ENCODE data around the gene NRIP2.
A peak's percentile ranks its signal among the peaks of the same experiment; 100 is the strongest.
"Not testable (repeated sequence)": the region's sequence is repeated elsewhere in the genome, so short reads cannot be mapped to it uniquely, and the experiment has no call there.

The NRIP2 gene

GRCh38 chr12:2834581-2835491, at the start of gene NRIP2:
Gene NRIP2 (minus strand): TSS chr12:2835035. CDS start chr12:2834983, 52 bp downstream.
- no peak within 1 kb of the TSS for H2AFZ ChIP-seq (ENCODE audit: low read depth, low read length)
- peaks cover 8% of the 10 kb centered on the region for H3K4me1 ChIP-seq (ENCODE audit: insufficient read depth, low read length)
- peaks cover 11% of the 10 kb centered on the region for H3K36me3 ChIP-seq (ENCODE audit: insufficient read depth, low read length)
- H3K27me3 ChIP-seq (ENCODE audit: insufficient read depth, low read length), result no peaks in the 10 kb centered on the region
- H3K4me3 ChIP-seq (ENCODE audit: low read length), result no peak within 1 kb of the TSS
- H3K9me3 ChIP-seq (ENCODE audit: low read length), result no peaks in the 10 kb centered on the region

DNA sequence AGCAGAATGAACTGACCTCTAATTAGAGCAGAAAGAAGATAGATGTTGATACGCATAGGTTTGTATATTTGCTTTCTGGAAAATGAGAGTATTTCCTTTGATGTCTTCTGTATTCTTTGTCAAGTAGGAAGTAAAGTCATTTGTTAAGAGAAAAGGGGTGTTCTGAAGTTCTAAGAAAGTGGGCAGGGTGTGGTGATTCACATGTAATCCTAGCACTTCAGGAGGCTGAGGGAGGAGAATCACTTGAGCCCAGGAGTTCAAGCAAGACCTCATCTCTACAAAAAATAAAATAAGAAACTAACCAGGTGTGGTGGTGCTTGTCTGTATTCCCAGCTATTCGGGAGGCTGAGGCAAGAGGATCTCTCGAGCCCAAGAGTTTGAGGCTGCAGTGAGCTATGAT, 45.0 kb upstream of the NRIP2 start:
- H3K36me3 ChIP-seq (ENCODE audit: insufficient read depth, low read length), result peaks cover 28% of the 10 kb centered on the region
- H2AFZ ChIP-seq (ENCODE audit: low read depth, low read length), result no peak overlapping the region
- peaks cover 16% of the 10 kb centered on the region for H3K4me1 ChIP-seq (ENCODE audit: insufficient read depth, low read length)
- H3K9me3 ChIP-seq (ENCODE audit: low read length), result no peaks in the 10 kb centered on the region
- H3K4me3 ChIP-seq (ENCODE audit: low read length), result no peak overlapping the region
- no peaks in the 10 kb centered on the region for H3K27me3 ChIP-seq (ENCODE audit: insufficient read depth, low read length)

DNA sequence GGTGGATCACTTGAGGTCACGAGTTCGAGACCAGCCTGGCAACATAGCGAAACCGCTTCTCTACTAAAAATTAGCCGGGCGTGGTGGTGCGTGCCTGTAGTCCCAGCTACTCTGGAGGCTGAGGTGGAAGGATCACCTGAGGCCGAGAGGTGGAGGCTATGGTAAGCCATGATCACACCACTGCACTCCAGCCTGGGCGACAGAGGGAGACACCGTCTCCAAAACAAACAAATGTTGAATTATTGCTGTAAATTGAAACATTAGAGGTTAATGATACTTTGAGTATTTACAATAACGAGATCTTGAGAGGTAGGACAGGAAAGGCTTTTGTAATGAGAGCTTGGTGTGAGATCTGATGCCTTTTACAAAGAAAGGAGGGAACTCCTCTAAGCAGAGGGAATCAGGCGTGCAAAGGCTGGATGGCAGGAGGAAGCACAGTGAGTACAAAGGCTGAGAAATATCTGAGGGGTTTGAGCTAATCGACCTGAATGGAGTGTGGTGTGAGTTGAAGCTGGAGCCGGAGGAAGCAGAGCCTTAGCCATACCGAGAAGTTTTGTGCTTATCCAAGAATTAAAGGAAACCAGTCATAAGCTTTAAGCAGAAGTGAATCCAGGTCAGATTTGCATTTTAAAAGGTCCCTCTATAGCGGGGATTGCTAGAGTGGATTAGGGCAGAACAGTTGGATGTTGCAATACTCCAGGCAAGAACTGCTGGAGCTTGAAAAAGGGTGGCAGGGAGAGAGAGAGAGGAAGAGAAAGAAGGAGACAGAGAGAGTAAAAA, 43.3 kb upstream of the NRIP2 start:
- H3K4me3 ChIP-seq (ENCODE audit: low read length), result peak overlapping the region; percentile 97

DNA sequence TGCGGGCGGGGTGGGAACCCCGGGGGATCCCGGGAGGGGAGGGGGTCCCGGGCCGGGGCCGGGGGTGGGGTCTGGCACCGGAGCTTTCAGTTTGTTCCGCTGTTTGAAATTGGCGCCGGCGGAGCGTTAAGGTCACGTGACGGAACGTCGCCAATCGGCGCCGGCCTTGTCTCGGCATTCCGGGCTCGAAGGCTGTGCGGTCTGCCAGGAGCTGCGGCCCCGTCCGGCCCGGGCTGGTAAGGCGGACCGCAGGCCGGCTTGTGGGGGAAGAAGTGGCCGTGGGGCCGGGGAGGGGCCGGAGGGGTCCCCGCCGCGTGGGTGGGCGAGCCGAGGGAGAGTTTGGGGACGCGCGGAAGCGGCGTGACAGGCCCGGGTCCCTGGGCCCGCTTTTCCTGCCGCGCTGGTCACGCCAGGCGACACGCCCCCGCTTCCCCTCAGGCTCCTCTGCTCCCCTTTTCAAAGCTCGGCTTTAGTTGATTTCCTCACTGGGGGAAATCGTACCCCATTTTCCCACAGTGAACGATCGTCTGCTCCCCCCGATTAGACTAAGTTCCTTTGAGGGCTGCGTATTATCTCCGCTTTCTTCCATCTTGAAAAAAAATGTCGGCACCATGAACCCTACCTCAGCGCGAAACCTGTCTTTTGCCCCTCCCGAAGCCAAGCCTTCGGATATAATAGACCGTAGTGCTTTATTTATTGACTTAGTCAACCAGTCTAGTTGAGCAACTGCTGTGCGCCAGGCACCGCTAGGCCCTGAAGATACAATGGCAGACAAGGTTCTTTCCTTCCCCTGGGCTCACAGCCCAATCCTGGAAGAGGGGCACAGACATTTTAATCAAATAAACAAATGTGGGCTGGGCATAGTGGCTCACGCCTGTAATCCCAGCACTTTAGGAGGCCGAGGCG, 42.5 kb upstream of the NRIP2 start, which contains the start of the genes FOXM1 and RHNO1:
TSS of gene FOXM1 (minus strand) at position 128 of the 906 bp plus-strand sequence. CDS start 2,696 bp downstream, outside the sequence.
TSS of gene RHNO1 (plus strand) at position 177 of the 906 bp plus-strand sequence. CDS start 8,144 bp downstream, outside the sequence.
- peaks cover 34% of the 10 kb centered on the region for H3K36me3 ChIP-seq (ENCODE audit: insufficient read depth, low read length)
- no peaks in the 10 kb centered on the region for H3K9me3 ChIP-seq (ENCODE audit: low read length)
- H3K4me3 ChIP-seq (ENCODE audit: low read length), result peak within 1 kb of the TSS; percentile 97
- H3K4me1 ChIP-seq (ENCODE audit: insufficient read depth, low read length), result peaks cover 16% of the 10 kb centered on the region
- peak within 1 kb of the TSS; percentile 67 for H2AFZ ChIP-seq (ENCODE audit: low read depth, low read length)
- H3K27me3 ChIP-seq (ENCODE audit: insufficient read depth, low read length), result no peaks in the 10 kb centered on the region

More for the DNA sequence above, 43.3 kb upstream of the NRIP2 start:
- Histone ChIP-seq H3K27me3 (ENCODE audit: insufficient read depth, low read length) (no peaks in the 10 kb centered on the region), H3K4me1 (ENCODE audit: insufficient read depth, low read length) (peaks cover 16% of the 10 kb centered on the region), H3K36me3 (ENCODE audit: insufficient read depth, low read length) (peaks cover 32% of the 10 kb centered on the region), H3K9me3 (ENCODE audit: low read length) (no peaks in the 10 kb centered on the region), H2AFZ (ENCODE audit: low read depth, low read length) (no peak overlapping the region)

- peaks cover 16% of the 10 kb centered on the region for H3K4me1 ChIP-seq (ENCODE audit: insufficient read depth, low read length)
- peak overlapping the region; percentile 97 for H3K4me3 ChIP-seq (ENCODE audit: low read length)
- H3K36me3 ChIP-seq (ENCODE audit: insufficient read depth, low read length), result peaks cover 40% of the 10 kb centered on the region
Measured at GRCh38 chr12:2876431-2877046, 41.7 kb upstream of the NRIP2 start.

GRCh38 chr12:2868986-2869632, 34.3 kb upstream of the NRIP2 start:
- not testable (repeated sequence) for H3K4me1 ChIP-seq (ENCODE audit: insufficient read depth, low read length); H3K4me3 ChIP-seq (ENCODE audit: low read length); H3K27me3 ChIP-seq (ENCODE audit: insufficient read depth, low read length); H3K9me3 ChIP-seq (ENCODE audit: low read length); H2AFZ ChIP-seq (ENCODE audit: low read depth, low read length)
- H3K36me3 ChIP-seq (ENCODE audit: insufficient read depth, low read length), result peaks cover 74% of the 10 kb centered on the region

More at GRCh38 chr12:2876431-2877046, 41.7 kb upstream of the NRIP2 start:
- Histone ChIP-seq H3K27me3 (ENCODE audit: insufficient read depth, low read length) (no peaks in the 10 kb centered on the region), H2AFZ (ENCODE audit: low read depth, low read length) (peak overlapping the region; percentile 44), H3K9me3 (ENCODE audit: low read length) (no peaks in the 10 kb centered on the region)

DNA sequence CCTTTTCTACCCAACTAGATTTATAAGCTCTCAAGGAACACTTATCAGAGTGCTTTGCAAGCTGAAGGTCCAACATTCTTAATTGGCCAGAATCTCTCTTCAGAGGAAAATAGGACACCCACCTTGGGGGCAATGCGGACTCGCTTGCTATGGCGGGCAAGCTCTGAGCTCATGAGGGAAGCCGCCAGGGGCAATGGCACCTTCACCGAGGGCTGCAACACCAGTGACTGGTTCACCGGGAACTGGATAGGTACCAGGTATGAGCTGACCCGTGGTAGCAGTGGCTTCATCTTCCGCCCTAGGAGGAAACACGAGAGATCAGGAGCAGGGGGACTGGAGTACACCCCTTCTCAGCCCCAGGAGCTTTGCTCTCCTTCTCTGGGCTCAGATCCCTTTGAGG, 29.4 kb upstream of the NRIP2 start:
- Histone ChIP-seq H3K4me3 (ENCODE audit: low read length) (no peak overlapping the region), H3K9me3 (ENCODE audit: low read length) (no peaks in the 10 kb centered on the region), H3K27me3 (ENCODE audit: insufficient read depth, low read length) (no peaks in the 10 kb centered on the region), H3K36me3 (ENCODE audit: insufficient read depth, low read length) (peaks cover 78% of the 10 kb centered on the region), H2AFZ (ENCODE audit: low read depth, low read length) (no peak overlapping the region), H3K4me1 (ENCODE audit: insufficient read depth, low read length) (no peaks in the 10 kb centered on the region)

DNA sequence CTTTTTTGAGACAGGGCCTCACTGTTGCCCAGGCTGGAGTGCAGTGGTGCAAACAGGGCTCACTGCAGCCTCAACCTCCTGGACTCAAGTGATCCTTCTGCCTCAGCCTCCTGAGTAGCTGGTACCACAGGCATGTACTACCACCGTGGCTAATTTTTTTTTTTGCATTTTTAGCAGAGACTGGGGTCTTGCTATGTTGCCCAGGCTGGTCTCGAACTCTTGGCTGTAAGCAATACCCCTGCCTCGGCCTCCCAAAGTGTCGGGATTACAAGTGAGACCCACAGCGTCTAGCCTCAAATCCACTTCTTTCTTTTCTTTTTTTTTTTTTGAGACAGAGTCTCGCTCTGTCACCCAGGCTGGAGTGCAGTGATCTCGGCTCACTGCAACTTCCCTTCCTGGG, 28.6 kb upstream of the NRIP2 start:
- not testable (repeated sequence) for H3K9me3 ChIP-seq (ENCODE audit: low read length); H3K27me3 ChIP-seq (ENCODE audit: insufficient read depth, low read length); H2AFZ ChIP-seq (ENCODE audit: low read depth, low read length); H3K4me3 ChIP-seq (ENCODE audit: low read length); H3K4me1 ChIP-seq (ENCODE audit: insufficient read depth, low read length)
- H3K36me3 ChIP-seq (ENCODE audit: insufficient read depth, low read length), result peaks cover 79% of the 10 kb centered on the region

GRCh38 chr12:2862876-2863275, 28.0 kb upstream of the NRIP2 start:
- H3K4me3 ChIP-seq (ENCODE audit: low read length), result no peak overlapping the region
- H3K9me3 ChIP-seq (ENCODE audit: low read length), result no peaks in the 10 kb centered on the region
- no peak overlapping the region for H2AFZ ChIP-seq (ENCODE audit: low read depth, low read length)
- peaks cover 78% of the 10 kb centered on the region for H3K36me3 ChIP-seq (ENCODE audit: insufficient read depth, low read length)
- no peaks in the 10 kb centered on the region for H3K27me3 ChIP-seq (ENCODE audit: insufficient read depth, low read length)
- no peaks in the 10 kb centered on the region for H3K4me1 ChIP-seq (ENCODE audit: insufficient read depth, low read length)

DNA sequence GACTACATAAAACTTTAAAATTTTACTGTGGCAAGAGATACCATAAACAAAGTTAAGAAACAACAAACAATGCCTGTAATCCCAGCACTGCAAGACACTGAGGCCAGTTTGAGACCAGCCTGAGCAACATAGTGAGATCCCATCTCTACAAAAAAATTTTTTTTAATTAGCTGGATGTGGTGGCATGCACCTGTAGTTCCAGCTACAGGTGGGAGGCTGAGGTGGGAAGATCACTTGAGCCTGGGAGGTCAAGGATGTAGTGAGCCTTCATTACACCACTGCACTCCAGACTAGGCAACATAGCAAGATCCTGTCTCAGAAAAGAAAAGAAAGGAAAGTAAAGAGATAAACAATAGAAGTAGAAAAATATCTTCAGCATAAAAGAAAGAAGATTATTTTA, 25.3 kb upstream of the NRIP2 start:
- Histone ChIP-seq H3K9me3 (ENCODE audit: low read length) (no peaks in the 10 kb centered on the region), H3K27me3 (ENCODE audit: insufficient read depth, low read length) (no peaks in the 10 kb centered on the region), H3K4me1 (ENCODE audit: insufficient read depth, low read length) (peaks cover 9% of the 10 kb centered on the region), H2AFZ (ENCODE audit: low read depth, low read length) (no peak overlapping the region), H3K4me3 (ENCODE audit: low read length) (no peak overlapping the region), H3K36me3 (ENCODE audit: insufficient read depth, low read length) (peaks cover 66% of the 10 kb centered on the region)

DNA sequence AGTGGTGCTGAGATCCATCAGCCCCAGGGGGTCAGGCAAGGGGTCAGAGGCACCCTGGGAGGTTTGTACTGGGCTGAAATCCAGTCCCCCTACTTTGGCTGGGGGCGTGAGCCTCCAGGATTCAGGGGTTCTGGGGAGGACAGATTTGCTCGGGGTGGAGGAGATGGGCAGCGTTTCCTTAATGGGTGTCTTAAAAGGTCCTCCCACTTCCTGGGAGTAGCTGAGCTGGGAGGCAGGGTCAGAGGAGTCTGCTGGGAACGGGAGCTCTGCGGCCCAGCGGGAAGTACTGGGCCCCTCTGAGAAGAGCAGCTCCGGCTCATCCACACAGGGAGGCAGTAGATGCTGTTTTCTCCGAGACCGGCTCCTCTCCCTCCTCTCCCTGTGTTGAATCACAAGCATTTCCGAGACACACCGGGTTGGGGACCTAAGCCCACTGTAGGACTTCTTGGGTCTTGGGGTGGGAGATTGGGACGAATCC, 24.1 kb upstream of the NRIP2 start:
- peaks cover 54% of the 10 kb centered on the region for H3K36me3 ChIP-seq (ENCODE audit: insufficient read depth, low read length)
- no peaks in the 10 kb centered on the region for H3K9me3 ChIP-seq (ENCODE audit: low read length)
- no peak overlapping the region for H3K4me3 ChIP-seq (ENCODE audit: low read length)
- no peak overlapping the region for H2AFZ ChIP-seq (ENCODE audit: low read depth, low read length)
- peaks cover 9% of the 10 kb centered on the region for H3K4me1 ChIP-seq (ENCODE audit: insufficient read depth, low read length)
- no peaks in the 10 kb centered on the region for H3K27me3 ChIP-seq (ENCODE audit: insufficient read depth, low read length)

Measured in neuron (in vitro differentiated cells).